Measurements from ENCODE around the gene MBP. TPM values are rescaled to one million over a fixed set of nuclear protein-coding genes. Genes with fewer than 3 reads are reported as not detected.

Gene MBP
- total and polyA plus RNA-seq, 10 of the 15 experiments (the other 5 are each of a cell fraction or from before 2014, with no cell fraction given): 12.2 to 67.8 (median 42.1) TPM

- TF ChIP-seq RBBP5 (conservative IDR thresholded peaks at IDR 0.05): no peak
- no peak for TF ChIP-seq ZSCAN29 (IDR thresholded peaks at IDR 0.05)
- no peak for TF ChIP-seq SIN3A (IDR thresholded peaks at IDR 0.05; ENCODE audit: low read depth, low read length)
- peak; percentile 70; the same call in 1 of the 2 replicates for TF ChIP-seq IRF4 (IDR thresholded peaks at IDR 0.05; ENCODE audit: low read depth, low read length)
- no peak for TF ChIP-seq SUZ12 (IDR thresholded peaks at IDR 0.05; ENCODE audit: unreplicated experiment)
- 0 out of 2 replicates have a peak, but pooled peaks have one; percentile 58 for TF ChIP-seq SMARCA5 (IDR thresholded peaks at IDR 0.05)
- peak; percentile 52; the same call in 1 of the 2 replicates for TF ChIP-seq FOXM1 (IDR thresholded peaks at IDR 0.05; ENCODE audit: low read depth, low read length)
- TF ChIP-seq BCLAF1 (IDR thresholded peaks at IDR 0.05): no peak
- TF ChIP-seq MEF2A (IDR thresholded peaks at IDR 0.05; ENCODE audit: insufficient read depth, low read depth, low read length): no peak
- TF ChIP-seq POLR2AphosphoS2 (IDR thresholded peaks at IDR 0.05; ENCODE audit: low read depth, low read length): peak; percentile 66; the same call in 1 of the 2 replicates
- TF ChIP-seq SREBF2 (IDR thresholded peaks at IDR 0.05; ENCODE audit: low read length): no peak
- no peak for TF ChIP-seq ZNF592 (IDR thresholded peaks at IDR 0.05)
- TF ChIP-seq HCFC1 (IDR thresholded peaks at IDR 0.05; ENCODE audit: low read length): no peak
- TF ChIP-seq ASH2L (IDR thresholded peaks at IDR 0.05; ENCODE audit: borderline replicate concordance, low read depth): no peak
- TF ChIP-seq GABPA (IDR thresholded peaks at IDR 0.05; ENCODE audit: low read depth): no peak
- no peak for TF ChIP-seq ZNF274 (IDR thresholded peaks at IDR 0.05; ENCODE audit: insufficient read depth, insufficient read length)
- TF ChIP-seq GATAD2B (conservative IDR thresholded peaks at IDR 0.05; ENCODE audit: low read depth): peak; percentile 50; the same call in 1 of the 2 replicates
- TF ChIP-seq IRF3 (IDR thresholded peaks at IDR 0.05): no peak
- no peak for TF ChIP-seq E2F8 (IDR thresholded peaks at IDR 0.05; ENCODE audit: low read depth, partially characterized antibody)
These were observed 4.6 kb downstream of the MBP start (continued) for GRCh38 chr18:77127769-77128671.

Data from GM12878 (cell line).